ENCODE results near the gene GALR2. TPM values are rescaled to one million over a fixed set of nuclear protein-coding genes. Genes with fewer than 3 reads are reported as not detected.
"Not testable (repeated sequence)": the region's sequence is repeated elsewhere in the genome, so short reads cannot be mapped to it uniquely, and the experiment has no call there.

GALR2 gene
- total RNA-seq, 3 donors from 2014 or later: not detected

- intact Hi-C loops (cut with DNase I; ENCODE audit: low total_unique reads): no loop called here
These were observed 17.7 kb upstream of the GALR2 start for GRCh38 chr17:76056882-76057281.

GRCh38 chr17:76058264-76058663 lies 16.3 kb upstream of the GALR2 start:
- H3K9me3 ChIP-seq; H3K27ac ChIP-seq; intact Hi-C loops (cut with DNase I; ENCODE audit: low total_unique reads); H3K27me3 ChIP-seq; H3K4me1 ChIP-seq; DNase-seq (ENCODE audit: low spot score in 2 of 2); H3K4me3 ChIP-seq: not testable (repeated sequence)
- H3K36me3 ChIP-seq: peaks cover 19% of the 10 kb centered on the region

More at GRCh38 chr17:76056882-76057281, 17.7 kb upstream of the GALR2 start:
- TF ChIP-seq POLR2A (IDR thresholded peaks at IDR 0.05) (no peak), CTCF (IDR thresholded peaks at IDR 0.05) (no peak), POLR2AphosphoS5 (IDR thresholded peaks at IDR 0.05) (no peak)
- peaks cover 19% of the 10 kb centered on the region for H3K36me3 ChIP-seq
- DNase-seq (ENCODE audit: low spot score in 2 of 2): no peak
- H3K27ac ChIP-seq: no peak overlapping the region
- H3K9me3 ChIP-seq: no peaks in the 10 kb centered on the region
- no peaks in the 10 kb centered on the region for H3K27me3 ChIP-seq
- H3K4me3 ChIP-seq: no peak overlapping the region
- no peaks in the 10 kb centered on the region for H3K4me1 ChIP-seq

- Histone ChIP-seq H3K4me3 (no peak overlapping the region), H3K9me3 (no peaks in the 10 kb centered on the region), H3K27ac (no peak overlapping the region), H3K4me1 (no peaks in the 10 kb centered on the region), H3K36me3 (peaks cover 8% of the 10 kb centered on the region), H3K27me3 (no peaks in the 10 kb centered on the region)
- intact Hi-C loops (cut with DNase I; ENCODE audit: low total_unique reads): no loop called here
- no peak for TF ChIP-seq CTCF (IDR thresholded peaks at IDR 0.05)
- TF ChIP-seq POLR2A (IDR thresholded peaks at IDR 0.05): no peak
- TF ChIP-seq POLR2AphosphoS5 (IDR thresholded peaks at IDR 0.05): no peak
- DNase-seq (ENCODE audit: low spot score in 2 of 2): no peak
These were observed 10.6 kb upstream of the GALR2 start for GRCh38 chr17:76063875-76064546.

- Histone ChIP-seq H3K27me3 (no peaks in the 10 kb centered on the region), H3K9me3 (no peaks in the 10 kb centered on the region), H3K4me3 (no peak overlapping the region), H3K36me3 (peaks cover 7% of the 10 kb centered on the region), H3K4me1 (peaks cover 0 to 6% of the 10 kb centered on the region in 2 donors), H3K27ac (no peak overlapping the region)
- intact Hi-C loops (cut with DNase I; ENCODE audit: low total_unique reads): no loop called here
- TF ChIP-seq POLR2AphosphoS5 (IDR thresholded peaks at IDR 0.05): no peak
- DNase-seq (ENCODE audit: low spot score in 2 of 2): no peak
These were observed 8.8 kb upstream of the GALR2 start for GRCh38 chr17:76065775-76066174.

- no peak for DNase-seq (ENCODE audit: low spot score in 2 of 2)
- Histone ChIP-seq H3K27me3 (peaks cover 22 to 33% of the 10 kb centered on the region in 2 donors), H3K4me3 (peak overlapping the region; percentile 85 to 90 (median 90)), H3K36me3 (no peaks in the 10 kb centered on the region), H3K9me3 (no peaks in the 10 kb centered on the region), H3K27ac (peak overlapping the region; percentile 76 to 83), H3K4me1 (peaks cover 10 to 34% of the 10 kb centered on the region in 2 donors)
- TF ChIP-seq POLR2A (IDR thresholded peaks at IDR 0.05) (no peak), POLR2AphosphoS5 (IDR thresholded peaks at IDR 0.05) (no peak), CTCF (IDR thresholded peaks at IDR 0.05) (no peak)
- intact Hi-C loops (cut with DNase I; ENCODE audit: low total_unique reads): no loop called here
These were observed 2.9 kb upstream of the GALR2 start for GRCh38 chr17:76071531-76072147.

- intact Hi-C loops (cut with DNase I; ENCODE audit: low total_unique reads): no loop called here
- no peaks in the 10 kb centered on the region for H3K36me3 ChIP-seq
- TF ChIP-seq CTCF (IDR thresholded peaks at IDR 0.05) (no peak), POLR2AphosphoS5 (IDR thresholded peaks at IDR 0.05) (peak in 1 of 3 donors; percentile 91), POLR2A (IDR thresholded peaks at IDR 0.05) (peak; percentile 76)
- H3K9me3 ChIP-seq: no peaks in the 10 kb centered on the region
- peak; percentile 87 to 90 for DNase-seq (ENCODE audit: low spot score in 2 of 2)
- H3K27me3 ChIP-seq: peaks cover 26 to 39% of the 10 kb centered on the region in 2 donors
- peak within 1 kb of the TSS; percentile 85 to 90 (median 90) for H3K4me3 ChIP-seq
- peaks cover 12 to 38% of the 10 kb centered on the region in 2 donors for H3K4me1 ChIP-seq
- peak within 1 kb of the TSS; percentile 76 to 83 for H3K27ac ChIP-seq
These were observed 2.3 kb upstream of the GALR2 start, which contains the start of gene SRP68 for GRCh38 chr17:76072148-76072858. SRP68 (minus strand) TSS chr17:76072517; CDS start chr17:76072491, 26 bp downstream.

All from breast epithelium (tissue), 4 donors.